Activated T-cell treated with anti-CD3 and anti-CD28 coated beads, Interleukin-2, amount 50 U/mL, for 24 hours (primary cell): ENCODE results near the gene TIMMDC1.

Source experiments
- DNase-seq: peaks from one replicate; pipeline ENCODE4 v3.0.0-alpha.2; 2020
- H3K27ac Mint-ChIP-seq: 2 replicates; pipeline ENCODE4 v1.8.0; 2020; ENCODE audit warnings: mild to moderate bottlenecking, mixed read lengths
- H3K27me3 Mint-ChIP-seq: 2 replicates; pipeline ENCODE4 v1.8.0; 2020; ENCODE audit warnings: mixed read lengths
- H3K36me3 Mint-ChIP-seq: 2 replicates; pipeline ENCODE4 v1.8.0; 2020; ENCODE audit warnings: low read depth, mixed read lengths
- H3K4me1 Mint-ChIP-seq: 2 replicates; pipeline ENCODE4 v1.8.0; 2020; ENCODE audit warnings: low read depth, mixed read lengths
- H3K4me3 Mint-ChIP-seq: 2 replicates; pipeline ENCODE4 v1.8.0; 2020; ENCODE audit warnings: mild to moderate bottlenecking, moderate library complexity, mixed read lengths
- H3K9me3 Mint-ChIP-seq: 2 replicates; pipeline ENCODE4 v1.8.0; 2020; ENCODE audit warnings: mixed read lengths

The TIMMDC1 gene

DNA sequence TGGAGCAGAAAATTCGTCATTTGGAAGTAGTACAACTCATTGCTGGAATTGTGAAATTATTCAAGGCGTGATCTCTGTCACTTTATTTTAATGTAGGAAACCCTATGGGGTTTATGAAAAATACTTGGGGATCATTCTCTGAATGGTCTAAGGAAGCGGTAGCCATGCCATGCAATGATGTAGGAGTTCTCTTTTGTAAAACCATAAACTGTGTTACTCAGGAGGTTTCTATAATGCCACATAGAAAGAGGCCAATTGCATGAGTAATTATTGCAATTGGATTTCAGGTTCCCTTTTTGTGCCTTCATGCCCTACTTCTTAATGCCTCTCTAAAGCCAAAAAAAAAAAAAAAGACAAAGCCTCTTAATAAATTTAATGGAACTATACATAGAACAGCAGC lies 5.5 kb upstream of the TIMMDC1 start:
- peaks cover 33% of the 10 kb centered on the region for H3K4me1 Mint-ChIP-seq
- no peaks in the 10 kb centered on the region for H3K27me3 Mint-ChIP-seq
- H3K36me3 Mint-ChIP-seq: peaks cover 64% of the 10 kb centered on the region
- peak overlapping the region; percentile 47 for H3K27ac Mint-ChIP-seq
- DNase-seq: no peak
- H3K9me3 Mint-ChIP-seq: no peaks in the 10 kb centered on the region
- H3K4me3 Mint-ChIP-seq: no peak overlapping the region

DNA sequence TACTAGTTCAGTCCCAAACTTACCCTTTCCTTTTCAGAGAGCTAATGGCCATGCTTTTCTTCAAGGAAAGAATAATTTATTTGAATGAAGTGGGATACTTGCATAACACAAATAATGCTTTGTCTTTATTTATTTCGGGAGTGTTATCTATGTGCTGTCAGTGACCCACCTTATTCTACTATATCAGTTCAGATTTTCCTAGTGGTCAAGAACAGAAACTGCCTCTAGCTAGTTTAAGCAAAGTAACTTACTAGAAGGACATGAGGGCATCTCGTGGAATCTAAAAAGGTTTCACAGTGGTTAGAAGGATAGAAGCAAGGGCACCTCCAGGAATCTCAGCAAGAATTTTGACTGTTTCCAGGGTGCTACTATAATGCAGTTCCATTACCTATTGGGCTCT lies 3.8 kb upstream of the TIMMDC1 start:
- Mint-ChIP-seq H3K4me1 (peaks cover 36% of the 10 kb centered on the region), H3K36me3 (peaks cover 60% of the 10 kb centered on the region), H3K9me3 (no peaks in the 10 kb centered on the region), H3K27ac (no peak overlapping the region), H3K4me3 (no peak overlapping the region), H3K27me3 (no peaks in the 10 kb centered on the region)
- DNase-seq: no peak

DNA sequence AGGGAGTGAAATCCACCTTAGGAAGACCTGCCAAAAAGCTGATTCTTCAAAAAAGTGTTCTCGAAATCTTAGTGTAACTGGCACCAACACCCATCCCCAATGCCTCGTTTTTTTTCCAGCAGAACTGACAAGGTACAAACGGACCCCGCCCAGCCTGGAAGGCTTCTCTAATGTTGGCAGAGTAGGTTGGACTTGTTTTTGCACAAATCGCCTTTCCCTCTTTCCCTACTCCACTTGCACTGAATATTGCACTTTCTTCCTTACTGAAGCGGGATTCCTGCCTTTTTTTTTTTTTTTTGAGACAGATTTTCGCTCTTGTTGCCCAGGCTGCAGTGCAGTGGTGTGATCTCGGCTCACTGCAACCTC lies 544 bp upstream of the TIMMDC1 start:
- peak overlapping the region; percentile 98 for H3K27ac Mint-ChIP-seq
- no peak for DNase-seq
- H3K4me3 Mint-ChIP-seq: peak overlapping the region; percentile 97
- H3K36me3 Mint-ChIP-seq: peaks cover 55% of the 10 kb centered on the region
- peaks cover 52% of the 10 kb centered on the region for H3K4me1 Mint-ChIP-seq
- H3K27me3 Mint-ChIP-seq: no peaks in the 10 kb centered on the region
- no peaks in the 10 kb centered on the region for H3K9me3 Mint-ChIP-seq

DNA sequence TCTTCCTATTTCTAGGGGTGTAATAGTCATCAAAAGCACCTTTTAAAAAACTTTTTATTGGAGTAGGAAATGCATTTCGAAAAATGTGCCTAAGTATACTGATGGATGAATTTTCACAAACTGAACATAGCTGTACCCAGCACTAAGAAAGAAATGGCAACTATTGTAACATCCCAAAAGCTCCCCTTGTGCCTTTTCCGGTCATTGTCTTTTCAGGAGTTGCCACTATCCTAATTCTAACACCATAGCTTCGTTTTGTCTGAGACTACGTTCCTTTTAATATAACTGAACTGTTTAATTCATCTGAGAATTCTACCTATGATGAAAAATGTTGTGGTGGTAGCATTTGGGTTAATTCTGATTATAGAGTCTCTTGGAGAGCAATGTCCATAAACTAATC lies 1.9 kb downstream of the TIMMDC1 start:
- H3K27me3 Mint-ChIP-seq: no peaks in the 10 kb centered on the region
- H3K9me3 Mint-ChIP-seq: no peaks in the 10 kb centered on the region
- peaks cover 46% of the 10 kb centered on the region for H3K4me1 Mint-ChIP-seq
- no peak for DNase-seq
- H3K27ac Mint-ChIP-seq: peak overlapping the region; percentile 51
- peaks cover 54% of the 10 kb centered on the region for H3K36me3 Mint-ChIP-seq
- H3K4me3 Mint-ChIP-seq: peak overlapping the region; percentile 97

- Mint-ChIP-seq H3K4me3 (peak overlapping the region; percentile 97), H3K27me3 (no peaks in the 10 kb centered on the region), H3K4me1 (peaks cover 49% of the 10 kb centered on the region), H3K27ac (no peak overlapping the region), H3K9me3 (no peaks in the 10 kb centered on the region), H3K36me3 (peaks cover 60% of the 10 kb centered on the region)
- DNase-seq: no peak
These were observed 2.6 kb downstream of the TIMMDC1 start for GRCh38 chr3:119500901-119501300.

- peaks cover 47% of the 10 kb centered on the region for H3K4me1 Mint-ChIP-seq
- H3K4me3 Mint-ChIP-seq: peak overlapping the region; percentile 58
- peaks cover 75% of the 10 kb centered on the region for H3K36me3 Mint-ChIP-seq
These were observed 8.3 kb downstream of the TIMMDC1 start for GRCh38 chr3:119506631-119507030.

DNA sequence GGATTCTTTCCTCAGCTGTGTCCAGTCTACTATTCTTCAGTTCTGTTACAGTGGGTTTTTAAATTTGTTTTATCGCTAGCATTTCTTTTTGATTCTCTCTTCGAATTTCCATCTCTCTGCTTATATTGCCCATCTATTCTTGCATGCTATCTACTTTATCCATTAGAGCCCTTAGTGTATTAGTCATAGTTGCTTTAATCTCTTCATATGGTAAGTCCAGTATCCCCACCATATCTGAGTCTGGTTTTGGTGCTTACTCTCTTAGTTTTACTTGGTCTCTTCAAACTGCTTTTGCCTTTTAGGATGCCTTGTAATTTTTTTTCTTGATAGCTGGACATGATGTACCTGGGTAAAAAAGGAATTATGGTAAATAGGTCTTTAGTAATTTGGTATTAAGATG lies 9.1 kb downstream of the TIMMDC1 start:
- no peaks in the 10 kb centered on the region for H3K9me3 Mint-ChIP-seq
- H3K4me1 Mint-ChIP-seq: peaks cover 45% of the 10 kb centered on the region
- peak overlapping the region; percentile 94 for H3K27ac Mint-ChIP-seq
- no peak overlapping the region for H3K4me3 Mint-ChIP-seq
- DNase-seq: no peak
- peaks cover 78% of the 10 kb centered on the region for H3K36me3 Mint-ChIP-seq
- no peaks in the 10 kb centered on the region for H3K27me3 Mint-ChIP-seq

More at GRCh38 chr3:119506631-119507030, 8.3 kb downstream of the TIMMDC1 start:
- DNase-seq: no peak
- Mint-ChIP-seq H3K9me3 (no peaks in the 10 kb centered on the region), H3K27me3 (no peaks in the 10 kb centered on the region), H3K27ac (peak overlapping the region; percentile 94)

DNA sequence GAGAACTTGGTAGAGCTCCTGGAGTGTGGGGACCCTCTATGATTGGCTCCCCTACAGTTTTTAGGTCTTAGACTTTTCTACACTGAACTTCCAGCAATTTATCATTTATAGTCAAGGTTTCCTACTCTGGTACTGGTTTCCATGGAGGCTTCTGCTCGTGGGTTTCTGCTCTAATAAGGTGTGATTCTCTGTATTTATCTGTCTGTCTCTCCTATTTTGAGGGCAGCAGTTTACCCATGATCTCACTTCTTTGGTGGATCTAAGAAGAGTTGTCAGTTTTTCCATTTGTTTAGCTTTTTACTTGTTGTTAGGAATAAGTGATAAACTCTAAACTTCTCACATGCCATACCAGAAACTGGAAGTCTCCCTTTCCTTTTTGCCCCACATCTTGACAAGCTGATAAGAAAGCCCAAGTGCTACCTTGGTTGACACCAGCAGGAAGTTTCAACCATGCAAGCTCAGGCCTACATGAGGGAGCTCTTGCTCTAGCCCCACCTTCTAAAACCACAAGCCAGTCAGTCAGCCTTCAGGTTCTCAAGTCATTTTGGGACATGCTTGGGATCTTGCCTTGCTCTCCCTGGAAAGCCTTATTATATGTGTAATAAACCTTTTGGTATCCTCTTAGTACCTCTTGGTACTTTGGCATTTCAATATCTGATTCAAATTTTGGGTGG lies 10.0 kb downstream of the TIMMDC1 start:
- Mint-ChIP-seq H3K27ac (peak overlapping the region; percentile 94), H3K36me3 (peaks cover 81% of the 10 kb centered on the region), H3K9me3 (no peaks in the 10 kb centered on the region), H3K27me3 (no peaks in the 10 kb centered on the region), H3K4me3 (peak overlapping the region; percentile 1), H3K4me1 (peaks cover 44% of the 10 kb centered on the region)
- DNase-seq: no peak

DNA sequence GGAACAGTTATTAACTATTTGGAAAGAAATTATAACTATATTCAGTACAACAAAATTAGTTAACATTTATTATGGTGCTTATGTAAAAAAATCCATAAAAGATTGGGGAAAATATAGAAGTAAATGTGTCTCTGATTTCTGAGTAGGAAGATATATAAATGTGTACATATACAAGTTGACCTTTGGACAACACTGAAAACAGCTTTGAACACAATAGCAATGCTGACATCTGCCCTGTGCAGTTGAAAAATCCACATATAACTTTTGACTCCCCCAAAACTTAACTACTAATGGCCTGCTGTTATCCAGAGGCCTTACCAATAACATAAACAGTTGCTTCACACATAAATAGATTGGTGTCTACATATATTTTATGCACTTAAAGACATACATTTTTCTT lies 12.3 kb downstream of the TIMMDC1 start:
- Mint-ChIP-seq H3K4me1 (peaks cover 40% of the 10 kb centered on the region), H3K27ac (no peak overlapping the region), H3K27me3 (no peaks in the 10 kb centered on the region), H3K36me3 (peaks cover 88% of the 10 kb centered on the region), H3K4me3 (no peak overlapping the region), H3K9me3 (no peaks in the 10 kb centered on the region)
- DNase-seq: no peak

GRCh38 chr3:119514637-119515036 lies 16.3 kb downstream of the TIMMDC1 start:
- peaks cover 88% of the 10 kb centered on the region for H3K36me3 Mint-ChIP-seq
- no peak overlapping the region for H3K4me3 Mint-ChIP-seq
- H3K27me3 Mint-ChIP-seq: no peaks in the 10 kb centered on the region
- no peaks in the 10 kb centered on the region for H3K9me3 Mint-ChIP-seq
- no peak overlapping the region for H3K27ac Mint-ChIP-seq
- H3K4me1 Mint-ChIP-seq: peaks cover 6% of the 10 kb centered on the region
- DNase-seq: no peak

DNA sequence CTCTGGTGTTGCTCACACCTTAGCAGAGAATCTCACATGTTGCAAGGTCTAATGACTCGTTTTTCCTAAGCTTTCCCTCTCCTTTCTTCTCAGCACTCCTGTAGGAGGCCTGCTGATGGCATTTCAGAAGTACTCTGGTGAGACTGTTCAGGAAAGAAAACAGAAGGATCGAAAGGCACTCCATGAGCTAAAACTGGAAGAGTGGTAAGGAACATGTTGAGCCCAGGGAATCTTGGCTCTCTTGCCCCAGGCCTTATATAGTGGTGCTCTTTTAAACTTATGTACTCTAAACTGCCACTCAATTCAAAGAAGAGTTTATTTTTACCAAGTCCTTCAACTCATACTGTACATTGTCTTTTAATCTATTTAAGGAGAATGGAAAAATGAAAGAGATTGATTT lies 18.8 kb downstream of the TIMMDC1 start:
- DNase-seq: no peak
- H3K27me3 Mint-ChIP-seq: no peaks in the 10 kb centered on the region
- peaks cover 4% of the 10 kb centered on the region for H3K9me3 Mint-ChIP-seq
- H3K4me3 Mint-ChIP-seq: no peak overlapping the region
- H3K27ac Mint-ChIP-seq: no peak overlapping the region
- H3K36me3 Mint-ChIP-seq: peaks cover 96% of the 10 kb centered on the region
- peaks cover 6% of the 10 kb centered on the region for H3K4me1 Mint-ChIP-seq

- H3K4me1 Mint-ChIP-seq: peaks cover 6% of the 10 kb centered on the region
- H3K36me3 Mint-ChIP-seq: peaks cover 100% of the 10 kb centered on the region
- H3K9me3 Mint-ChIP-seq: peaks cover 4% of the 10 kb centered on the region
- no peaks in the 10 kb centered on the region for H3K27me3 Mint-ChIP-seq
- DNase-seq: no peak
- no peak overlapping the region for H3K4me3 Mint-ChIP-seq
- H3K27ac Mint-ChIP-seq: no peak overlapping the region
These were observed 19.7 kb downstream of the TIMMDC1 start for GRCh38 chr3:119518026-119518425.

DNA sequence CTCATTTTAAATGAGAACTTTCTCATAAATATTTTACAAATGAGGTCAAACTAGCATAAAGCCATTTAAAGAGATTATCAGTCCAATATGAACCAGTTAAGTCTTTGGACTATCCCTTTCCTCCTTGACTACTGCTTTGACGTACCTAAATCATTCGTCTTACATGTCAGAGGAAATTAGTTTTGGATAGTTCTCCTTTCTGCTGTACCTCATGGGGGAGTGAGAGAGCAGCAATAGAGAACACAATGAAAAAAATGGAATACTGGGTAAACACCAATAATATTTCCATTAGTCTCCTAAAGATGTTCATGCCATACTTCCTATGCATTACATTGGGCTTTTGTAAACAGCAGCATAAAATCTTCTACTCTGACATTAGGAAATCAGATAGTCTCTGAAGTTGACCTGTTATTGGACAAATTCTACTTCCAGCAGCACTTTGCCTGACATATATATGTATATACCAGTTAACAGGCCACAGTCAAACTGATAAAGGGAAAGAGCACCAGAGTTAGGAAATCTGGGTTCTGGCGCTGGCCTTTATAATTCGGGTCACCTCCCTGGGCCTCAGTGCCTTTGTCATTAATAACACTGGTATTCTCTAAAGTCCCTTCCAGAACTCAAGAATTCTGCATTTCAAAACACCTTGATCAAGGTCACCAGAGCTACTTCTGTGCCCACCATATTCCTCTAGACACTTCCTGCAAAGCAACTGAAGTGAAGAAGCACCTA lies 26.8 kb downstream of the TIMMDC1 start:
- no peaks in the 10 kb centered on the region for H3K4me1 Mint-ChIP-seq
- no peak overlapping the region for H3K4me3 Mint-ChIP-seq
- peaks cover 4% of the 10 kb centered on the region for H3K9me3 Mint-ChIP-seq
- DNase-seq: no peak
- H3K27me3 Mint-ChIP-seq: no peaks in the 10 kb centered on the region
- no peak overlapping the region for H3K27ac Mint-ChIP-seq
- H3K36me3 Mint-ChIP-seq: peaks cover 67% of the 10 kb centered on the region

DNA sequence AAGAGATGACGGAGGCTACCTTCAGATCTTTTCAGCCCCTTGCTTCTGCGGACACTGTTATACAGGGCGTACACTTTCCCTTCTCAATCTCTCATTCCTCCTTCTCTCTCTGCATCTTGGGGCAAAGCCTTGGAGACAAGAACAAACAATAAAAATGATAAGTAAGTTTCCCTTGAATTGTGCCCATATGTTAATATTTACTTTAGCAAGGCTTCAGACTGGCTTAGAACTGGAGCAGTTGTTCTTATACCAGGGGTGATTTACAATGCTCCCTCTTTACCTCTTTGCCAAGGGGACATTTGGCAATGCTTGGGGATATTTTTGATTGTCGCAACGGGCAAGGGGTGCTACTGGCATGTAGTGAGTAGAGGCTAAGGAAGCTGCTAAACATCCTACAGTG lies 29.4 kb downstream of the TIMMDC1 start:
- Mint-ChIP-seq H3K4me3 (no peak overlapping the region), H3K27me3 (no peaks in the 10 kb centered on the region), H3K9me3 (no peaks in the 10 kb centered on the region), H3K4me1 (no peaks in the 10 kb centered on the region), H3K27ac (no peak overlapping the region), H3K36me3 (peaks cover 43% of the 10 kb centered on the region)
- no peak for DNase-seq

GRCh38 chr3:119529883-119530282 lies 31.5 kb downstream of the TIMMDC1 start:
- no peaks in the 10 kb centered on the region for H3K4me1 Mint-ChIP-seq
- H3K4me3 Mint-ChIP-seq: no peak overlapping the region
- H3K36me3 Mint-ChIP-seq: peaks cover 22% of the 10 kb centered on the region
- no peaks in the 10 kb centered on the region for H3K27me3 Mint-ChIP-seq
- DNase-seq: no peak
- H3K27ac Mint-ChIP-seq: no peak overlapping the region
- no peaks in the 10 kb centered on the region for H3K9me3 Mint-ChIP-seq
